A172 (cell line): ENCODE results near the gene DEFB128. TPM values are rescaled to one million over a fixed set of nuclear protein-coding genes. Genes with fewer than 3 reads are reported as not detected.
"Not testable (repeated sequence)": the region's sequence is repeated elsewhere in the genome, so short reads cannot be mapped to it uniquely, and the experiment has no call there.

Source experiments
- DNase-seq: peaks from one replicate; pipeline ENCODE4 v3.0.0-alpha.2; 2015; ENCODE audit warnings: low spot score
- total RNA-seq: library from RNA; depleted of rRNA; stranded (reverse); fragments of >200 nt; shearing (Covaris generic); gene quantifications from 2 replicates; pipeline ENCODE4 v1.2.3, GENCODE V29; 2014; rRNA removed

DEFB128 gene
- not detected in 2 replicates for total RNA-seq

DNA sequence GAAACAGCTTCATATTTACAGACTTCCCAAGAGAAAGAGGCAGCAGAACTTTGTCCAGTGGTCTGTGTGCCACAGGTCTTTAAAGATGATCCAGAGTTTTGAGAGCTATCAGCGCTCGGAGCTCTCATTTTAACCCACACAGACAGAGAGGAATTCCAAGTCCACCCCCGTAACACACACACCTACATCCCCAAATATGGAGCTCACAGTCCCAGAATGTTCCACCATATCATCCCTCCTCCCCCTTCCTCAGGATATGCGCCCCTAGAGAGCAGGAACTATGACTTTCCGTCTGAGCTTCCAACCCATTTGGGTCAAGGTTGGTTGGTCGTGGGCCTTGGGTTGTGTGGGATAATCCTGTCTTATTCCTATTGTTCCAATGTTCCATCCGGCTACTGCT, at the start of gene DEFB128:
Gene DEFB128 (minus strand): TSS at position 101 of the 400 bp plus-strand sequence. CDS start 88 bp downstream, at position 13.
- DNase-seq, result no peak

DNA sequence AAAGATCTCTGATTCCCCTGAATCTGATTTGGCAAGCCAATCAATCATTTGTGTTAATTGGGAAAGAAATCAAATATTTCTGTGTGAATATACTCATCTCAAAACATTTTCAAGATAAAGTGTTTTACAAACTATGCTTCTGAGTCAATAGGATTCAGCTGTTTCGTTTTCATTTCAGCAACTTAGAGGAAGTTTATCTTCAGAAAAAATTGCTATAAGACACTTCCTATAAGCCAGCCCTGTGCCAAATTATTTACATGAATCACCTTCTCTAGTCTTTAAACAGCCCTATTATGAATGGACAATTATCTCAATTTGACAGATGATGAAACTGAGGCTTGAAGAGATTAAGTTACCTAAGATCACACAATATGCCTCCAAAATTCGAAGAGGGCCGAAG, 48.4 kb upstream of the DEFB128 start:
- DNase-seq, result no peak

DNA sequence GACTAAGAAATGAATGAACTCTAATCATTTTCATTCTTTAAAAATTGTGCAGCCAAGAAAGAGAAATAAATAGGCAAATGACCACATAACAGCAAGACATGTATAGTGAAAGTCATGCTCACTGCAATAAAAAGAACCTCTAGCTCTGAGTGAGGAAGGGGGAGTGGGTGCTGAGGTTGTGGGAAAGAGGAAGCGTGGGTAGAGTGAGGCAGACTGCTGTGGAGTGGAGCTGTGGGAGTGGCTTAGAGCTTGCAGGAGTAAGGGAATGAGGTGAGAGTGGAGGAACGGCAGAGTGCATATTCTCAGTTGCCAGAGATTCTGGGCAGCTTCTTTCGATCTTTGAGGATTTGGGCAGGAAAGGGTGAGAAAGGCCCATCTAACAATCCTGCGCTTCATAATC, 48.0 kb upstream of the DEFB128 start:
- no peak for DNase-seq

DNA sequence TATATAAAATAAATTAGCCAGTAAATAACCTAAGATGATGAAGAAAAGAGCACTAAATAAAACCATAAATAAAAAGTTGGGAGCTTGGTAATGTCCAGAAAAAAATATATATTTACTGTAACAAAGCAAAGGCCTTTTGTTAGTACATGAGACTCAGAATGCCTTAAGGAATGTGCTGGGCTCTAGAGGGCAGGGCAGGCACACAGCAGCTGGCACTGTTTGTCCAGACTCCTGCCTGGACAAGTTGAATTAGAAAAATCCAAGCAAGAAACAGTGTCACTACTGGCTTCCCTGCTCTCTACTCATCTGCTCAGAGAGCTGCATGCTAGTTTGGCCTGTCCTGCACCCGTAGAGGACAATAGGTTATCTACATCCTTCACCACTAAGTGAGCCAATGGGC, 46.4 kb upstream of the DEFB128 start:
- peak; percentile 10 for DNase-seq

DNA sequence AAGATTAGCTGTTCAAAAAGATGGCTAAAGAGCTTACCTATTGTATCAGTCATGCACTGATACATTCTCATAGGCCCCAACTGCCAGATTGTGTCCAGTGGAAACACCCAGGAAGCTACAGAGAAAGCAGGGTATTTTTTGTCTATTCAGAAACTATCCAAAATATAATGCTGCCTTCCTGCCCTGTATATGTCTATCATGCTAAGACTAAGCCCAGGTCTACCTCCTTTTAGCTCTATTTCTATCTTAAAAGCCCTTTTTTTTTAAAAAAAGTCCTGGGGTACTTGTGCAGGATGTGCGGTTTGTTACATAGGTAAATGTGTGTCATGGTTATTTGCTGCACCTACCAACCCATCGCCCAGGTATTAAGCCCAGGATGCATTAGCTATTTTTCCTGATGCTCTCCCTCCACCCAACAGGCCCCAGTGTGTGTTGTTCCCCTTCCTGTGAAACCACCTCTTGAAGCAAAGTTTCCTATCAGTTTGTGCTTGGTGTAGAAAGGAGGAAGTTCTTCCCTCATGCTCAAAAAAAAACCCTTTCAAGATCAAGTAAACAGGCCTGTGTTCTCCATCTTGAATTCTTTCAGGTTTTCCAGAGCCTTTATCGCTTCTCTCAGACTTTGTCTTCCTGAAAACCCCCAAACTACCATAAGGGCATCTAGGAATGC, 38.1 kb upstream of the DEFB128 start:
- DNase-seq, result no peak

DNA sequence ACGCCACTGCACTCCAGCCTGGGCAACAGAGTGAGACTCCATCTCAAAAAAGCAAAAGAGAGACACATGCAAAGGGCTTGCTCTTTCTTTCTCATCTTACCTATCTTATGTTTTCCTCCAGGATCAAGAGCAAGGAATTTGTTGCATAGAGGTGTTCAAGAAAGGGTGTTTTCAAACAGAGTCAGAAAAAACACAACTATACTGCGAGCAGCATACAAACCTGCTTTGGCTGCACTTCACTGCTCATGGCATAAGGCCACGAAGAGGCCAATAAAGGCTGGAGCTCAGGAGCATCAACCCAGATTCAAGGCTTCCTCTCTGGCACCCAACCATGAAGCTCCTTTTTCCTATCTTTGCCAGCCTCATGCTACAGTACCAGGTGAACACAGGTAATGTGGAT, 37.4 kb upstream of the DEFB128 start, which contains the start of gene DEFB129:
Gene DEFB129 (plus strand): TSS at position 301 of the 400 bp plus-strand sequence. CDS start 31 bp downstream, at position 332.
- DNase-seq, result no peak

DNA sequence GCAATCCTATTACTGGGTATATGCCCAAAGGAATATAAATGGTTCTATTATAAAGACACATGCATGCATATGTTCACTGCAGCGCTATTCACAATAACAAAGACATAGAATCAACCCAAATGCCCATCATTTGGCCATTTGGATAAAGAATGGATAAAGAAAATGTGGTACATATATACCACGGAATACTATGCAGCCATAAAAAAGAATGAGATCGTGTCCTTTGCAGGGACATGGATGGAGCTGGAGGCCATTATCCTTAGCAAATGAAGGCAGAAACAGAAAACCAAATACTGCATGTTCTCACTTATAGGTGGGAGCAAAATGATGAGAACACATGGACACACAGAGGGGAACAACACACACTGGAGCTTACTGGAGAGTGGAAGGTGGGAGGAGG, 36.4 kb upstream of the DEFB128 start:
- DNase-seq, result not testable (repeated sequence)

DNA sequence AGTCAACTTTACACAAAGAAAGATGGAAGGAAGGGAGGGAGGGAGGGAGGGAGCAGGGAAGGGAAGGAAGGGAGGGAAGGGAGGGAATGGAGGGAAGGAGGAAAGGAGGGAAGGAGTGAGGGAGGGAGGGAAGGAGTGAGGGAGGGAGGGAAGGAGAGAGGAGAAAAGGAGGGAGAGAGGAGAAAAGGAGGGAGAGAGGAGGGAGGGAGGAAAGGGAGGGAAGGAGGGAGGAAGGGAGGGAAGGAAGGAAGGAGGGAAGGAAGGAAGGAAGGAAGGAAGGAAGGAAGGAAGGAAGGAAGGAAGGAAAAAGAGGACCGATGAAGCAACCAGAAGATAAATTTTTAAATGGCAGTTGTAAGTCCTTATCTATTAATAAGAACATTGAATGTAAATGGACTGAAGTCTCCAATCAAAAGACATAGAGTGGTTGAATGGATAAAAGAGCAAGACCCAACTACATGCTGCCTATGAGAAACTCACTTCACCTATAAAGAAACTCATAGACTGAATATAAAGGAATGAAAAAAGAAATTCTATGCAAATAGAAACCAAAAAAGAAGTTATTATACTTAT, 31.8 kb upstream of the DEFB128 start:
- DNase-seq, result no peak

DNA sequence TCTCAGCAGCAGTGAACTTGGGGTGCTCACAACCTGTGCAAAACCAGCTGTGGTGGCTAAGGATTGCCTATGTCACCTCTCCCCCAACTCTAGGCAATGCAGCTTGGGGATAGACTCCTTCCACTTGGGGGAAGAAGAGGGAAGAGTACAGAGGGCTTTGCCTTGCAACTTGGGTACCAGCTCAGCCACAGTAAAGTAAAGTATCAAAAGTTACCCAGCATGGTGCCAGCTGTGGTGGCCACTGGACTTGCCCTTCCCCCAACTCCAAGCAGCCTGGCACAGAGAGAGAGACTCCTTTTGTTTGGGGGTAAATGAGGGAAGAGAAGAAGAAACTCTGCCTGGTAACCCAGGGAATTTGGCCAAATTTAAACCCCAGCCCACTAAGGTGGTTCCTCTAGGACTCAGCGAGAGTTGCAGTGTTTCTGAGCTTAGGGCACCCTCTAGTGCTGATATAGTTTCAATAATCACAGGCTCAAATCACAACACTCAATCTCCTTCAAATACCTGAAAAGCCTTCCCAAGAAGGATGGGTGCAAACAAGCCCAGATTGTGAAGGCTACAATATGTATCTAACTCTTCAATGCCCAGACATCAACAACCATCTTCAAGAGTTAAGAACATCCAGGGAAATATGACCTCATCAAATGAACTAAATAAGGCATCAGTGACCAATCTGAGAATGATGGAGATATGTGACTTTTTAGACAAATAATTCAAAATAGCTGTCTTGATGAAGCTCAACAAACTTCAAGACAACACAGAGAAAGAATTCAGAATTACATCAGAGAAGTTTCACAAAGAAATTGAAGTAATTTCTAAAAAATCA, 30.0 kb upstream of the DEFB128 start:
- DNase-seq, result peak; percentile 34

DNA sequence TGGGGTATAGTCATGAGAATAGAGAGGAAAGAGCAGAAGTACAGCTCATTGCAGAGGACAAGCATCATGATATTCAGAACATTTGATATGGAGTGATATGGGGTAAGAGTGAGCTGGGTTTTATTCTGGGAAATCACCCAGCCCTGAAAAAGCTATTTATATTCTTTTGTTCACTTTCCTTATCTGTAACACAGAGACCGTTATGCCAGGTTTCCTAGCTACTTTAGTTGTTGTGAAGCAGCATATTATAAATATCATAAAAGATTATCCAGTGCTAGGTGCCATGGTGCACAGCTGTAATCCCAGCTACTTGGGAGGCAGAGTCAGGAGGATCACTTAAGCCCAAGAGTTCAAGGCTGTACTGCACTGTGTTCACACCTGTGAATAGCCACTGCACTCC, 27.8 kb upstream of the DEFB128 start:
- no peak for DNase-seq

DNA sequence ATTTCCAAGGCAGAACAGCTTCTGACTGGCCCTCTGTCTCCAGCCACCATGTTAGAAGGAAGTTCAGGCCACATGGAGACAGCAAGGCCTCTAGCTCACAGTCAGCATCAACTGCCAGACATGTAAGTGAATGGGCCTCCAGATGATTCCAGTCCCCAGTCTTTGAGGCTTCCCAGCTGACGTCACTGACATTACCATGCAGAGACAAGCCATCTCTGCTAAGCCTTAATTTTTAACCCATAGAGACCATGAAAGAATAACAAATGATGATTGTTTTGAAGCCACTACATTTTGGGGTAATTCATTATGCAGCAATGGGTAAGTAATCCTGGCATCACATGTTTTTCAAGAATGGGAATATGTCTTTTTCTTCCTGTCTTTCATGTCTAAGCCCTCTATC, 26.3 kb upstream of the DEFB128 start:
- DNase-seq, result no peak

DNA sequence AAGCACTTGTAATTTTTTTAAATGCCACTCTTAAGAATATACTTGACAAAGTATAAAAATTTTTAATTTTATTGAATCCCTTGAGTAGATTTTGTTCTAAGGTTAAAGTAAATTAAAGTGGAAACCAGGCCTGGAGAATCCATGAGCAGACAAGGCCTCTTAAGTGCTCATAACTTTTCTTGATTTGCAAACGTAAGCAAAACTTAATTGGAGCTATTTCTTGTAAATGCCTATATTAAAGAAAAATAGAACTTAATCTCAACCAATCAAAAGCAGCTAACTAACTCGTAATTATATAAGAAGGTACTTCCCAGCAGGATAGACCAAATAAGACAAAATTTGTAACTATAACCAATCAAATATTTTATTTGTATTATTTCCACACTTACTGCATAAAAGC, 24.9 kb upstream of the DEFB128 start:
- no peak for DNase-seq

DNA sequence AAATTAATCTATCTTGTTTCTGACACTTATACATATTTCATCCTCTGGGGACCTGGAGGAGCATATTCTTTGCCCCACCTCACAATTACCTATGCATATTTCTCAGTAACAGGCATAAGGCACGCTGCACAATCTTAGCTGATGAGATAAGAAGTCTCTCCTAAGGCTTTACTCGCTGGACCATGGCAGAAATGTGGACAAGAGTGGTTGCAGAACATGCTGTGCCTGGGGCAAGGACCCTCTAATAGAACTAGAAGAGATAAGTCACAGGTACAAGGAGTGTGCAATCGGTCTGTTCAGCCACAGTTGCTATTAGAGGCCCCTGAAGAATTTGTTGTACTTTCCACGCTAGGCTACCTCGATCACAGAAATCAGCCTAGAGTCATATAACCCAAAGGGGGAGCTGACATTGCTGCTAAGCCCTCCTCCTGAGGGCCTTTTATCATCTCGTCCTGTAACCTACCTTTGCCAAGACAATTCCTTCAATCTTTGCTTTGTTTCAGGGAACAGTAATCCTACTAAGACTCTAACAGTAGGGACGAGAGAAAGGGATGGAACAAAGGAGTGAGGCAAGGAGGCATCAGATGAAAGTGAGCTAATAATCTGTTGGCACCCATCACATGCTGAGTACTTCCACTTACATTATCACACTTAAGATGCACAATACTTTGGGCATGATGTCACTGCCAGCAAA, 21.4 kb upstream of the DEFB128 start:
- no peak for DNase-seq

DNA sequence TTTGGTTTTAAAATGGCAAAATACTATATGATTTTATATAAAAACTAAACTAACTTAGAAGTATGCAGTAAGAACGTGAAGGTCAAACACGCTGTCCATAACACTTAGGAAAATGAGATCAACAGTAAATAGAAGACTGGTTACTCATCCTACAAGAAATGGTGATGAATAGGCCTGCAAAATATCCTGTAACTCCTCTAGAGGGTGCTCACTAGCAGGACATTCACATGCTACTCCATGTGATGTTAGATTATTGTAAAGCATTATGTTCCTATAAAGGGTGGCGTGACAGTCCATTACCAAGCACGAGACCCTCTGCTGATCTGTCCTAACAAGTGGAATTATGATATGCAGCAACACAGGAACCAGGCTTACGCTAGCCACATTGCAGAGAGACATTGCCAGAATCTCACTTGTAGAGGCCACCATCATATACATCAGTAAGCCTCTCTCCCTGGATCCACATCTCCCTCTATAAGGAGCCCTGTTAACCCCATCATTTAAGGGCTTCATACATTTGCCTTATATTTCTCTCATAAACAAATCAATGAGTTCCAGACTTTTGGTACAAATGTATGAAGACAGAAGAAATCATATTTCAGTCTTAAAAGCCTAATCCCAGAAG, 19.5 kb upstream of the DEFB128 start:
- peak; percentile 65 for DNase-seq

DNA sequence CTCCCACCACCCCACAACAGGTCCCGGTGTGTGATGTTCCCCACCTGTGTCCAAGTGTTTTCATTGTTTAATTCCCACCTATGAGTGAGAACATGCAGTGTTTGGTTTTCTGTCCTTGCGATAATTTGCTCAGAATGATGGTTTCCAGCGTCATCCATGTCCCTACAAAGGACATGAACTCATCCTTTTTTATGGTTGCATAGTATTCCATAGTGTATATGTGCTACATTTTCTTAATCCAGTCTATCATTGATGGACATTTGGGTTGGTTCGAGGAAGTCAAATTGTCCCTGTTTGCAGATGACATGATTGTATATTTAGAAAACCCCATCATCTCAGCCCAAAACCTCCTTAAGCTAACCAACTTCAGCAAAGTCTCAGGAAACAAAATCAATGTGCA, 14.1 kb upstream of the DEFB128 start:
- DNase-seq, result not testable (repeated sequence)

DNA sequence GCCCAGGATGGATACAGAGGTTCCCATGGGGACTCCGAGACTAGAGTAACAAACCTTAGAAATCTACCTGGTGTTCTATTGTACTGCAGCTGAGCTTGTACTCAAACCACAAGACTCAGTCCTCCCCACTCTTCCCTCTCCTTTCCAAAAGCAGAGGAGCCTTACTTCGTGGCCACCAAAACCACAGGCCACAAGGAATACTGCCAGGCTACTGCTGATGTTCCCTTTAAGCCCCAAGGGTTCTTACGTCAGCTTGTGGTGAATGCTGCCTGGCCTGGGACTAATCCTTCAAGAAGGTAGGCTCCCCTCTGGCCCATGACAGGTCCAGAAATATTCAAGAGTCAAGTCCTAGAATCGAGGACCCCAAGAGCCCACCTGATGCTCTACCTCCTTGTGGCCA, 10.5 kb upstream of the DEFB128 start:
- peak; percentile 10 for DNase-seq

DNA sequence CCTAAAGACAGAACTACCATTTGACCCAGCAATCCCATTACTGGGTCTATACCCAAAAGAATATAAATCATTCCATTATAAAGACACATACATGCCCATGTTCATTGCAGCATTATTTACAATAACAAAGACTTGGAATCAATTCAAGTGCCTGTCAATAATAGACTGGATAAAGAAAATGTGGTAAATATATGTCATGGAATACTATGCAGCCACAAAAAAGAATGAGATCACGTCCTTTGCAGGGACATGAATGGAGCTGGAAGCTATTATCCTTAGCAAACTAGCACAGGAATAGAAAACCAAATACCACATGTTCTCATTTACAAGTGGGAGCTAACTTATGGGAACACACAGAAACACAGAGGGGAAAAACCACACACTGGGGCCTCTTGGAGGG, 8.7 kb upstream of the DEFB128 start:
- DNase-seq, result no peak

DNA sequence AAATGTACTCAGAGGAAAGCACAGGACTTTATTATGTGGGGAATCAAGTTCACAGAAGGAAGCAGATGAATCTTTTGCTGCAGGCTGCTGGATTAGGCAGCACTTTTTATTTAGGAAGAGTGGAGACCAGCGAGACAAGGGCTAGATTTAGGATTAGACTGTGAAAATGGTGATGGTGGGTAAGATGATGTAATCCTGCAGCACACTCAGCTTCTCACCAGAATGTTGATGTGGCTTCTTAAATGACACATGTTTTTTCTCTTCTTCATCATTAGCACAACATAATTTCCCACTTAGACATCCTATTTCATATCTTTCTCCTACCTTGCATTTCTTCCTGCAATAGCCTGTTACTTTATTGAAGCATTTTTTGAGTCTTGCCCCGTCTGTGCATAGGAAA, 1.8 kb downstream of the DEFB128 start:
- no peak for DNase-seq

DNA sequence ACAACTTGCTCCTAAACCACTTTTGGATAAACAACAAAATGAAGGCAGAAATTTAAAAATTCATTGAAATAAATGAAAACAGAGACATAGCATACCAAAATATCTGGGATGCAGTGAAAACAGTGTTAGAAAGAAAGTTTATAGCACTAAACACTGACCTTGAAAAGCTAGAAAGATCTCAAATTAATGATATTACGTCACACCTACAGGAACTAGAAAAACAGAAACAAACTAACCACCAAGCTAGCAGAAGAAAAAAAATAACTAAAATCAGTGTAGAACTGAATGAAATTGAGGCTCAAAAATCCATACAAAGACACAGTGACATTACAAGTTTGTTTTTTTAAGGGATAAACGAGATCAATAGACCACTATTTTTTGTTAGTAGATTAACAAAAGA, 5.2 kb downstream of the DEFB128 start:
- DNase-seq, result no peak

DNA sequence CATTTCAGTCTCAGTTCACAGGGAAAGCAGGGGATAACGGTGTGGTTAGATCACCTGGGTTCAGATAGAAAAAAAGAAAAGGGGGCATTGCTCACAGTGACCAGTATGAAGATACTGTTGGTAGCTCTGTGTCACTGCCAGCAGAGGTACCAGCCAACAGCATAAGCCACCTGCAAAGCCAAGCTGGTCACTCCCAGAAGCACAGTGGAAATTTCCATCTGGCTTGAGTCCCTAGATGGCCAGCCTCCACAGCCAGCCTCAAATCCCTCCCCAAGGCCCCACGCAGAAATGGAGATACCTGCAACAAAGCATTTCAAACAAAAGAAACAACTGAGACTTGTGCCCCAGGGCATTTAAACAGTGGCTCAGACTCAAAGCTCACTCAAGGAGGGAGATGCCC, 20.6 kb downstream of the DEFB128 start:
- DNase-seq, result no peak

DNA sequence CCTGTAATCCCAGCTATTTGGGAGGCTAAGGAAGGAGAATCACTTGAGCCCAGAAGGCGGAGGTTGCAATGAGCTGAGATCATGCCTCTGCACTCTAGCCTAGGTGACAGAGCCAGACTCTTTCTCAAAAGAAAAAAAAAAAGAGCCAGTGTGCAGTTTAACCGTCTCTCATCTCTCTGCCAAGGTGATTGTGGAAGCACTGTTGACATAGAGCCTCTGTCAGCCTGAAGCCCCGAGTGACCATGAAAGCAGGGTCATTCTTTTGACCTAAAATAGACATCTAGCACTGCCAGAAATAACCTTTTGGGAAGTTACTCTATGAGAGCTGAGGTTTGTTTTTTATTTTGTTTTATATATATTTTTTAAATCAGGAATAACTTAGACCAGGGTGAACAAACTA, 24.9 kb downstream of the DEFB128 start:
- no peak for DNase-seq

DNA sequence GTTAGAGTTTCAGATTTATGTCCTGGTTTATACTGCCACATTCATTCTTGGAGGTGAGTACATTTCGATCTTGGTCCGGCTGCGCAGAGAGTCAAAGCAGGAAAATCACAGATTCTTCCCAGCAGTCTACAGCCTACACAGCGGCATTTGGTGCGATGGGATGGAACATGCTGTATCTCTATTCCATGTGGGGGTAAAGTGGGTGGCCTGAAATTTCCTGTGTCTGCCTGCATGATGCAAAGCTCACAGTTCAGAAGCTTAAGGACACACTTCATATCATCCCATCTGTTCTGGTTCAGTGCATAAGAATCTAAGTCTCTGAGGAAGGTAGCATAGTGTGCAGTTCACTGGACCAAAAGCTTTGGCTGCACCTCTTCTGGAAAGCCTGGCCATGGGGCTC, 32.4 kb downstream of the DEFB128 start, which contains the start of gene DEFB127:
Gene DEFB127 (plus strand): TSS at position 301 of the 400 bp plus-strand sequence. CDS start 91 bp downstream, at position 392.
- no peak for DNase-seq
